Uterus (tissue), 4 donors: ENCODE data around the gene HTRA1. TPM values are rescaled to one million over a fixed set of nuclear protein-coding genes. Genes with fewer than 3 reads are reported as not detected.

Source experiments
- DNase-seq, 2 donors: peaks; one replicate each; pipeline ENCODE4 v3.0.0-alpha.2; 2019 to 2020
- H3K27ac ChIP-seq, 2 donors: fragments of 200-600 bp; sonication (generic); 1 replicate in 1 of 2; 2 replicates in 1 of 2; pipeline ENCODE4 v1.5.1; 2016 to 2018
- H3K27me3 ChIP-seq, 2 donors: fragments of 200-600 bp; sonication (generic); one replicate each; pipeline ENCODE4 v1.5.1; 2018 to 2019; ENCODE audit warnings: control low read depth in 1 of 2
- H3K36me3 ChIP-seq, 2 donors: fragments of 200-600 bp; sonication (generic); one replicate each; pipeline ENCODE4 v1.5.1; 2019; ENCODE audit warnings: control low read depth in 1 of 2
- H3K4me1 ChIP-seq, 2 donors: fragments of 200-600 bp; sonication (generic); one replicate each; pipeline ENCODE4 v1.5.1; 2018 to 2019; ENCODE audit warnings: control low read depth in 1 of 2
- H3K4me3 ChIP-seq, 2 donors: fragments of 200-600 bp; sonication (generic); 1 replicate in 1 of 2; 2 replicates in 1 of 2; pipeline ENCODE4 v1.5.1; 2018 to 2019; ENCODE audit warnings: mild to moderate bottlenecking in 1 of 2
- H3K9me3 ChIP-seq, 2 donors: fragments of 200-600 bp; sonication (generic); one replicate each; pipeline ENCODE4 v1.5.1; 2019; ENCODE audit warnings: control low read depth in 1 of 2
- POLR2A ChIP-seq, 2 donors: fragments of 450-650 bp; IDR thresholded peaks; one replicate each; pipeline ENCODE4 v1.6.1; 2016; ENCODE audit warnings: antibody characterized with exemption in 2 of 2, mild to moderate bottlenecking in 1 of 2, moderate library complexity in 1 of 2
- intact Hi-C: fragments of 100-400 bp; cut with DNase I; formaldehyde crosslinking; loops from one replicate; pipeline ENCODE4 v1.15.1; 2023; ENCODE audit warnings: low total_unique reads
- total RNA-seq, 4 donors: library from RNA; depleted of rRNA in 3 of 4; stranded (reverse); fragments of >200 nt in 3 of 4; gene quantifications; one replicate each; pipeline versions ENCODE4 v1.1.0 to v1.2.4, GENCODE V29; 2014 to 2023
- TF ChIP-seq, protein P1 (sequence below), 4 experiments: fragments of 200-600 bp in 2 of 4; fragments of 450-650 bp in 2 of 4; sonication (generic) in 2 of 4; IDR thresholded peaks; one replicate each; pipeline ENCODE4 v1.5.1; 2016 to 2019; ENCODE audit warnings: antibody characterized with exemption in 4 of 4, mild to moderate bottlenecking in 2 of 4, moderate library complexity in 1 of 4
- donor health status: DM: yes; HTN: yes; CAD: no.

HTRA1 gene
- total RNA-seq, 4 donors from 2014 or later, result 98.3 to 153 (median 142) TPM

DNA sequence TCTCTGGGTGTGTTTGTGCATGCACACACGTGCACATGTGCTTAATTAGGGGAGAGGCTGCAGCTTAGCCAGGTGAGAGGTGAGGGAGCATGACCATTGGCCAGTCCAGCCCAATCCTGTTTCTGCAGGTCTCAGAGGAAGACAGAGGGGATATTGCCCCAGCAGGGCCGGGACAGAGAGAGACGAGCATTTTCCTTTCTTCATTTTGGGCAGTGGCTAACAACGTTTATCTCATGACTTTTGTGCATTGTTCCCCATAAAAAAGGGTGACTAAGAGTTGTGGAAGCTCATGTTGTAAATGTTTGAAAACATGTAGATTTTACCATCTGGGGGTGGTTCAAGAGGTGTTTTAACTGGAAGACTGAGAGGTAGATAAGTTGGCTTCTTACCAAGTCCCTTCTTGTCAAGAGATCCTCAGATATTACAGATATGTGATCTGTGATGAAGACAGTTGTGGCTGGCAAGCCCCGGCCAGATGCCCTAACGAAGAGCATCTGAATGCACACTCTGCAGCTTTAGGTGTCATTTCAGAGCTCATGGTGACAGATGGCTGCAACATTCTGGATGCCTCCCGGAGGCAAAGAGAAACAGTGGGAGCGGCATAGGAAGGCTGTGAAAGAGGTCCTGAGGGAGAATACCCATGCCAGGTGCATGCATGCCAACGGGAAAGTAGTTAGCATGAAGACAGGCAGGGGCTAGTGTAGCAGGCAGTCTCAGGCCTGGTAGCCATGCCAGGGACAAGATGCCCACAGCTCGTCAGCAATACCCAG, 82.5 kb downstream of the HTRA1 start:
- Histone ChIP-seq H3K27ac (no peak overlapping the region), H3K4me1 (no peaks in the 10 kb centered on the region), H3K27me3 (no peaks in the 10 kb centered on the region), H3K36me3 (no peaks in the 10 kb centered on the region), H3K9me3 (no peaks in the 10 kb centered on the region), H3K4me3 (no peak overlapping the region)
- TF ChIP-seq POLR2A (IDR thresholded peaks at IDR 0.05), result no peak
- TF ChIP-seq, protein P1, sequence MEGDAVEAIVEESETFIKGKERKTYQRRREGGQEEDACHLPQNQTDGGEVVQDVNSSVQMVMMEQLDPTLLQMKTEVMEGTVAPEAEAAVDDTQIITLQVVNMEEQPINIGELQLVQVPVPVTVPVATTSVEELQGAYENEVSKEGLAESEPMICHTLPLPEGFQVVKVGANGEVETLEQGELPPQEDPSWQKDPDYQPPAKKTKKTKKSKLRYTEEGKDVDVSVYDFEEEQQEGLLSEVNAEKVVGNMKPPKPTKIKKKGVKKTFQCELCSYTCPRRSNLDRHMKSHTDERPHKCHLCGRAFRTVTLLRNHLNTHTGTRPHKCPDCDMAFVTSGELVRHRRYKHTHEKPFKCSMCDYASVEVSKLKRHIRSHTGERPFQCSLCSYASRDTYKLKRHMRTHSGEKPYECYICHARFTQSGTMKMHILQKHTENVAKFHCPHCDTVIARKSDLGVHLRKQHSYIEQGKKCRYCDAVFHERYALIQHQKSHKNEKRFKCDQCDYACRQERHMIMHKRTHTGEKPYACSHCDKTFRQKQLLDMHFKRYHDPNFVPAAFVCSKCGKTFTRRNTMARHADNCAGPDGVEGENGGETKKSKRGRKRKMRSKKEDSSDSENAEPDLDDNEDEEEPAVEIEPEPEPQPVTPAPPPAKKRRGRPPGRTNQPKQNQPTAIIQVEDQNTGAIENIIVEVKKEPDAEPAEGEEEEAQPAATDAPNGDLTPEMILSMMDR (IDR thresholded peaks at IDR 0.05), result no peak
- intact Hi-C loops, result no loop called here
- DNase-seq, result no peak

DNA sequence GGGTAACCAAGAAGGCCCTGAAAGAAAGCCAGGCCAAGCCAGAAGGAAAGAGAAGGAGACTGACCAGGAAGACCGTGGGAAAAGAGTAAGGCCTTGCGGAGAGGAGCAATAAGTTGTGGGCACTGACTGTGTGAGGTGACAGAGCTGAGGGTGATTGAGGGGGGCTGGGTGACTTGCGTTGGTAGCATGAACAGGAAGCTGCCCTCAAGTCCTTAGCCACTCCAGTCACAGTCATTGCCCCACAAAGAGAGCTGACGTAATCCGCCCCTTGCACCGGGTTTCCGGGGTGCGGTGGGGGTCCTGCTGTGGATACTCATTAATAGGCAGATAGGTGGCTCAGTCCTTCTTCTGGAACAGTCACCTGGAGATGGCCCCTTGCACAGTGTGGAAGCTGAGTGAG, 83.1 kb downstream of the HTRA1 start:
- Histone ChIP-seq H3K27ac (no peak overlapping the region), H3K4me1 (no peaks in the 10 kb centered on the region), H3K9me3 (no peaks in the 10 kb centered on the region), H3K27me3 (no peaks in the 10 kb centered on the region), H3K4me3 (no peak overlapping the region), H3K36me3 (no peaks in the 10 kb centered on the region)
- no peak for DNase-seq
- TF ChIP-seq POLR2A (IDR thresholded peaks at IDR 0.05), result no peak
- intact Hi-C loops, result no loop called here

DNA sequence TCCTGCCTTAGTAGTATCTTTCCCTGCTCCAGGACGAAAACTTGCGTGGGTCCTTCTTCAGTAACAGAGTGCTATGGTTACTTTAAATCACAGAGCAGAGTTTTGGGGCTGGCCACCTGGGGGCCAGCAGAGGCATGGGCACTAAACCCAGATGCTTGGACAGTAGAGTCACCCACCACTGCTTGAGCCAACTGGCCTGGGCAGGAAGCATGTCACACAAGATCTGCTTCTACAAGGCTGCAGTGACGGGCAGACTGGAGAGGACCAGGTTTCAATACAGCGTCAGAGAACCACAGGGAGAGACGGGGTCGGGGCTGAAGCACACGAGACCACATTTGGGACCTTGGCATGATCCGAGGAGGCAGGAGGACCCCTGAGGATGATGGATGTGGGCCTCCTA, 84.9 kb downstream of the HTRA1 start:
- no peak overlapping the region for H3K27ac ChIP-seq
- no peak for DNase-seq
- H3K4me3 ChIP-seq, result no peak overlapping the region
- no peaks in the 10 kb centered on the region for H3K4me1 ChIP-seq
- TF ChIP-seq, protein P1 (IDR thresholded peaks at IDR 0.05), result no peak
- no peak for TF ChIP-seq POLR2A (IDR thresholded peaks at IDR 0.05)
- no peaks in the 10 kb centered on the region for H3K27me3 ChIP-seq
- intact Hi-C loops, result no loop called here
- no peaks in the 10 kb centered on the region for H3K9me3 ChIP-seq
- H3K36me3 ChIP-seq, result no peaks in the 10 kb centered on the region

DNA sequence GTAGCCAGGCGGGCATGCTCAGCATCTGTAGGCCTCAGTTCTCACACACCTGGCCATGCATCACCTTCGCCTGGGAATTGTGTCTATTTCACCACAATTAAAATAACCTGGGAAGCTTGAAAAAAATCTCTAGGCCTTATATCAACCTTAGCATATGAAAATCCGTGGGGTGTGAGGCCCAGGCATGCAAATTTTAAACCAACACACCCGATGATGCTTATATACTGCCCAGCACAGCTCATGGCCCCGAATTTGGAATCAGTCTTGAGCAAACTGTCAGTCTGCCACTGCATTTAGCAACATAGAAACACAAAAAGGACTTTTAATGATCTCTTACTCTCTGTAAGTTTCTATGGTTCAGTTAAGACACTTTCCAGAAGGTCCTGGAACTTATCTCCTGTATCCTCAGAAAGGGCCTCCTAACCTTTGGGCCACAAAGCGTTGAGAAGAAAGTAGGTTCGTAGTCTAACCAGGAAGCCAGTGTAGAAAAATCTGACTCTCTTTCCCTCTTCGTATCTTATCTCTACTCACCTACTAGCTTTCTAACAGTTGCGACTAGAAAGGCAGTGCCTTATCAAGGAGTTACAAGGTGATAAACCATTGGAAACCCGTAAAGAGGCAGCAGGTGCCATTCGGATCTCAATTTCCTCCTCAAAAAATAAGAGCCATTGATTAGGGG, 87.2 kb downstream of the HTRA1 start:
- TF ChIP-seq, protein P1 (IDR thresholded peaks at IDR 0.05), result no peak
- no peak for TF ChIP-seq POLR2A (IDR thresholded peaks at IDR 0.05)
- intact Hi-C loops, result no loop called here
- Histone ChIP-seq H3K27me3 (no peaks in the 10 kb centered on the region), H3K9me3 (no peaks in the 10 kb centered on the region), H3K36me3 (no peaks in the 10 kb centered on the region), H3K4me3 (no peak overlapping the region), H3K27ac (no peak overlapping the region), H3K4me1 (no peaks in the 10 kb centered on the region)
- no peak for DNase-seq

DNA sequence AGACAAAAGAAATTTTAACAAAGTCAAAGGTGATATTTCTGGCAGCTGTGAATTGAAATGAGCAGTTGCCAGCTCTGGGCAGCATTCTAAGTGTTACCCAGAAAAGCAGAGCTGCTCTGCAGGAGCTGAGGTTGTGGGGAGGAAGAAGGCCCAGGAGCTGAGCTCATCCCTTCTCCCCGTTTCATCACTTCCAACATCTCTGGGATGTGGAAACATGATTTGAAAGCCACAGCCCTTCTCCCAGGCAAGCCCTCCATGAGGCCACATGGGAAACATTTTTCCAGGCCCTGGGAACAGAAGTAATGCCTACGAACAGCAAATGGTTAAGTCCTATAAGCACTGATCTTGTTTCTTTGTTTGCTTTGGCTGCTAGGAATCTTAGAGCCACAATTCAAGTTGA, 88.3 kb downstream of the HTRA1 start:
- Histone ChIP-seq H3K27me3 (no peaks in the 10 kb centered on the region), H3K4me1 (no peaks in the 10 kb centered on the region)
- intact Hi-C loops, result no loop called here

More for the DNA sequence above, 88.3 kb downstream of the HTRA1 start:
- no peaks in the 10 kb centered on the region for H3K36me3 ChIP-seq
- DNase-seq, result no peak
- no peak for TF ChIP-seq POLR2A (IDR thresholded peaks at IDR 0.05)
- TF ChIP-seq, protein P1 (IDR thresholded peaks at IDR 0.05), result no peak
- no peak overlapping the region for H3K27ac ChIP-seq
- no peak overlapping the region for H3K4me3 ChIP-seq
- H3K9me3 ChIP-seq, result no peaks in the 10 kb centered on the region
